ENCODE data around the gene ZNF511. TPM values are rescaled to one million over a fixed set of nuclear protein-coding genes. Genes with fewer than 3 reads are reported as not detected.

The ZNF511 gene
- total RNA-seq, 1 donor from 2014 or later, result 40.5 TPM

- intact Hi-C loops (cut with micrococcal nuclease), result no loop called here
- no peaks in the 10 kb centered on the region for H3K36me3 ChIP-seq
- H3K9me3 ChIP-seq (replicated peaks), result no peaks in the 10 kb centered on the region
- no peak overlapping the region for H3K27ac ChIP-seq (replicated peaks)
- H3K4me1 ChIP-seq, result peaks cover 1% of the 10 kb centered on the region
- H3K4me3 ChIP-seq, result no peak overlapping the region
- no peak for DNase-seq
- peaks cover 6% of the 10 kb centered on the region for H3K27me3 ChIP-seq (ENCODE audit: low read depth)
- no peak for TF ChIP-seq CTCF (IDR thresholded peaks at IDR 0.05; ENCODE audit: borderline replicate concordance)
These were observed 40.9 kb upstream of the ZNF511 start for GRCh38 chr10:133267829-133268228.

- Histone ChIP-seq H3K27me3 (ENCODE audit: low read depth) (peaks cover 8% of the 10 kb centered on the region), H3K4me3 (no peak overlapping the region), H3K9me3 (replicated peaks) (no peaks in the 10 kb centered on the region), H3K4me1 (no peaks in the 10 kb centered on the region), H3K36me3 (no peaks in the 10 kb centered on the region), H3K27ac (replicated peaks) (no peak overlapping the region)
- no peak for DNase-seq
- intact Hi-C loops (cut with micrococcal nuclease), result no loop called here
- TF ChIP-seq CTCF (IDR thresholded peaks at IDR 0.05; ENCODE audit: borderline replicate concordance), result no peak
These were observed 40.2 kb upstream of the ZNF511 start for GRCh38 chr10:133268532-133268931.

- Histone ChIP-seq H3K4me1 (no peaks in the 10 kb centered on the region), H3K27ac (replicated peaks) (no peak overlapping the region), H3K36me3 (no peaks in the 10 kb centered on the region), H3K4me3 (no peak overlapping the region), H3K27me3 (ENCODE audit: low read depth) (peaks cover 14% of the 10 kb centered on the region), H3K9me3 (replicated peaks) (no peaks in the 10 kb centered on the region)
- no peak for DNase-seq
- TF ChIP-seq CTCF (IDR thresholded peaks at IDR 0.05; ENCODE audit: borderline replicate concordance), result no peak
- intact Hi-C loops (cut with micrococcal nuclease), result no loop called here
These were observed 39.3 kb upstream of the ZNF511 start for GRCh38 chr10:133269367-133269766.

GRCh38 chr10:133270204-133270603, 38.5 kb upstream of the ZNF511 start:
- intact Hi-C loops (cut with micrococcal nuclease), result no loop called here
- no peak for TF ChIP-seq CTCF (IDR thresholded peaks at IDR 0.05; ENCODE audit: borderline replicate concordance)
- H3K36me3 ChIP-seq, result no peaks in the 10 kb centered on the region

GRCh38 chr10:133270773-133271297, 37.9 kb upstream of the ZNF511 start:
- no peak overlapping the region for H3K4me3 ChIP-seq
- intact Hi-C loops (cut with micrococcal nuclease), result no loop called here
- DNase-seq, result no peak
- H3K4me1 ChIP-seq, result no peaks in the 10 kb centered on the region
- H3K9me3 ChIP-seq (replicated peaks), result no peaks in the 10 kb centered on the region
- H3K27me3 ChIP-seq (ENCODE audit: low read depth), result peaks cover 29% of the 10 kb centered on the region
- H3K27ac ChIP-seq (replicated peaks), result no peak overlapping the region
- no peak for TF ChIP-seq CTCF (IDR thresholded peaks at IDR 0.05; ENCODE audit: borderline replicate concordance)
- H3K36me3 ChIP-seq, result no peaks in the 10 kb centered on the region

More at GRCh38 chr10:133270204-133270603, 38.5 kb upstream of the ZNF511 start:
- DNase-seq, result no peak
- Histone ChIP-seq H3K4me3 (no peak overlapping the region), H3K27me3 (ENCODE audit: low read depth) (peaks cover 22% of the 10 kb centered on the region), H3K9me3 (replicated peaks) (no peaks in the 10 kb centered on the region), H3K27ac (replicated peaks) (no peak overlapping the region), H3K4me1 (no peaks in the 10 kb centered on the region)
